Measurements from ENCODE around the gene ACBD4.

The ACBD4 gene

GRCh38 chr17:45104907-45105624 lies 30.4 kb upstream of the ACBD4 start:
- DNase-seq = no peak

- DNase-seq = no peak
Measured at GRCh38 chr17:45106096-45106495, 29.4 kb upstream of the ACBD4 start.

GRCh38 chr17:45106582-45106981 lies 28.9 kb upstream of the ACBD4 start:
- no peak for DNase-seq

GRCh38 chr17:45107293-45108010 lies 28.0 kb upstream of the ACBD4 start:
- DNase-seq = no peak

- DNase-seq = no peak
Measured at GRCh38 chr17:45108051-45108450, 27.4 kb upstream of the ACBD4 start.

GRCh38 chr17:45108595-45109521 lies 26.6 kb upstream of the ACBD4 start:
- no peak for DNase-seq

- no peak for DNase-seq
Measured at GRCh38 chr17:45110676-45111611, 24.5 kb upstream of the ACBD4 start.

- DNase-seq = no peak
Measured at GRCh38 chr17:45111850-45112249, 23.6 kb upstream of the ACBD4 start.

GRCh38 chr17:45112559-45113423 lies 22.7 kb upstream of the ACBD4 start:
- DNase-seq = no peak

GRCh38 chr17:45113424-45113754 lies 22.1 kb upstream of the ACBD4 start:
- no peak for DNase-seq

- DNase-seq = no peak
Measured at GRCh38 chr17:45114117-45114932, 21.2 kb upstream of the ACBD4 start.

GRCh38 chr17:45115015-45115625 lies 20.4 kb upstream of the ACBD4 start:
- DNase-seq = no peak

GRCh38 chr17:45115871-45116270 lies 19.6 kb upstream of the ACBD4 start:
- DNase-seq = no peak

- no peak for DNase-seq
Measured at GRCh38 chr17:45116434-45117016, 19.0 kb upstream of the ACBD4 start.

- no peak for DNase-seq
Measured at GRCh38 chr17:45117334-45117733, 18.2 kb upstream of the ACBD4 start.

GRCh38 chr17:45117848-45118646 lies 17.4 kb upstream of the ACBD4 start:
- no peak for DNase-seq

GRCh38 chr17:45118691-45119090 lies 16.8 kb upstream of the ACBD4 start:
- DNase-seq = no peak

- no peak for DNase-seq
Measured at GRCh38 chr17:45119964-45120363, 15.5 kb upstream of the ACBD4 start.

- DNase-seq = no peak
Measured at GRCh38 chr17:45120558-45120957, 14.9 kb upstream of the ACBD4 start.

Measured in MV-4-11 (cell line).